GM10266 (cell line): ENCODE results near the gene SCAMP4.

ENCODE experiments used
- DNase-seq: peaks from one replicate; pipeline ENCODE4 v3.0.0; 2012; ENCODE audit errors: extremely low spot score
- TF ChIP-seq, protein P1 (sequence below): IDR thresholded peaks from 2 replicates; pipeline ENCODE4 v1.5.1; 2012; ENCODE audit warnings: mild to moderate bottlenecking, low read depth; ENCODE audit not compliant: control insufficient read depth, insufficient read depth; ENCODE audit errors: missing control alignments

SCAMP4 gene

DNA sequence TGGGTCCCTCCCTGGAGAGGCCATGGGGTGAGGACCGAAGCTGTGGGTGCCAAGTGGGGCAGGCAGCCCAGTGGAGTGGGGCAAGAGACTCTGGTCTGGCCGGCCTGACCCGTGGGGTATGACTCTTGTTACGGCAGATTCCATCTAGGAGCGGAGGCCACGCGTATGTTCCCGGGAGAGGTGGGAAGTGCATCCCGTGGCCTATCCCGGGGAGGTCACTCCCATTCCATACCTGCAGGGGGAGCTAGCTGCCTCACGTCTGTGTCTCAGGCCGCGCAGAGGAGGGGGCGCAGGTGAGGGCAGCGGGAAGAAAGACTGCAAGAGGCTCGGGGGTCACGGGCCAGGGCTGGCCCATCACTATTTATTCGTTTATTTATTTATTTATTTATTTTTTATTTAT is 40.7 kb downstream of the SCAMP4 start:
- no peak for DNase-seq
- TF ChIP-seq, protein P1, sequence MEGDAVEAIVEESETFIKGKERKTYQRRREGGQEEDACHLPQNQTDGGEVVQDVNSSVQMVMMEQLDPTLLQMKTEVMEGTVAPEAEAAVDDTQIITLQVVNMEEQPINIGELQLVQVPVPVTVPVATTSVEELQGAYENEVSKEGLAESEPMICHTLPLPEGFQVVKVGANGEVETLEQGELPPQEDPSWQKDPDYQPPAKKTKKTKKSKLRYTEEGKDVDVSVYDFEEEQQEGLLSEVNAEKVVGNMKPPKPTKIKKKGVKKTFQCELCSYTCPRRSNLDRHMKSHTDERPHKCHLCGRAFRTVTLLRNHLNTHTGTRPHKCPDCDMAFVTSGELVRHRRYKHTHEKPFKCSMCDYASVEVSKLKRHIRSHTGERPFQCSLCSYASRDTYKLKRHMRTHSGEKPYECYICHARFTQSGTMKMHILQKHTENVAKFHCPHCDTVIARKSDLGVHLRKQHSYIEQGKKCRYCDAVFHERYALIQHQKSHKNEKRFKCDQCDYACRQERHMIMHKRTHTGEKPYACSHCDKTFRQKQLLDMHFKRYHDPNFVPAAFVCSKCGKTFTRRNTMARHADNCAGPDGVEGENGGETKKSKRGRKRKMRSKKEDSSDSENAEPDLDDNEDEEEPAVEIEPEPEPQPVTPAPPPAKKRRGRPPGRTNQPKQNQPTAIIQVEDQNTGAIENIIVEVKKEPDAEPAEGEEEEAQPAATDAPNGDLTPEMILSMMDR, result peak; percentile 63

DNA sequence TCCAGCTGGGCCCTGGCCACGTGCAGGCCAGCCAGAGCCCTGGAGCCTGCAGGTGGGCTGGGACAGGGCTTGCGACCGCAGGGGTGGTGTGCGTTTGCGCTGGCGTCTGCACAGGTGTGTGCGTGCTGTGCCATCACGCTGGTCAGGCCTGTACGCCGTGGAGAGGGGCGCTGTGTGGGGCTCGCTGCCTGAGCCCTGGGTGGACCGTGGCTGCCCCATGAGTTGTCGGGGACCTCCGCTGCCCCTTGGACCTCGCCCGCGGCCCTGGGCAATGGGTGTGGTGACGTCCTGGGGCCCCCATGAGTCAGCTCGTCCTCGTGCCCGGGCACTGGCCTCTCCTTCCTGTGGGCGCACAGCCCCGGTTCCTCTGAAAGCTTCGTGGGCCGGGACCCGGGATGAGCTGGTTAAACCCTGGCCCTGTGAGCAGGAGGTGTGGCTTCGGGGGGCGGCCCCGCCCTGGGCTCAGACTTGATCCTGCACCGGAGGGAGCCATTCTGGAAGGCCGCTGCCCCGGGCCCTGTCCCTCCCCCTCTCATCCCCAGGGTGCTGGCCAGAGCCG is 42.5 kb downstream of the SCAMP4 start:
- TF ChIP-seq, protein P1, result no peak
- DNase-seq, result no peak

DNA sequence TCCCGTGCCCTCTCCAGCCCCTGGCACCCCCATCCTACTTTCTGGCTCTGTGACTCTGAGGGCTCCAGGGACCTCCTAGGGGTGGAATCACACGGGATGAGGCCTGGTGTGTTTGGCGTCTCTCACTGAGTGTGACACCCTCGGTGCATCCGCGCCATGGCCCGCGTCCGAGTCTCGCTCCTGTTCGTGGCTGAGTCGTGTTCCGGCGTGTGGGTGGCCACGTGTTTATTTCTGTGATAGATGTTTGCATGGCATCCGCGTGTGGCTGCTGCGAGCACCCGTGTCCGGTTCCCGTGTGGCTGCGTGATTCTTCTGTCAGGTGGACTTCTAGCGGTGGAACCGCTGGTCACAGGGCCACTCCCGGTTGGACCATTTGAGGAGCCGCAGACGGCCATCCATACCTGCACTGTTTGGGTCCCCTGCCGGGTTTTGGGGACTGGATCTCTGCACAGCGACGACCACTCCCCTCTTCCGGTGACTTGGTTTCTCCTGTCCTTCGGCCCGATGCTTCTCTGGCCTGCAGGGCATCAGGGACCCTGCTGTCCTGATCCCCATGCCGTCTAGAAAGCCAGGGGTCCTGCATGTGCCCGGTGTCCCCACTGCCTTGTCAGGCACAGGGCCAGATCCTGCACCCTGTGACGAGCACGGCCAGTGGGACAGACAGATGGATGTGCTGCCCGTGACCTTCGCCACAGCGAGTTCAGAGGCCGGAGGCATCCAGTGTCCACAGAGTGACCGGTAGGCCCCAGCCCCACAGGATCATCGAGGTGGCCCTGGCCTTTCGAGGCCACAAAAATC is 44.3 kb downstream of the SCAMP4 start:
- TF ChIP-seq, protein P1, result no peak
- DNase-seq, result no peak

DNA sequence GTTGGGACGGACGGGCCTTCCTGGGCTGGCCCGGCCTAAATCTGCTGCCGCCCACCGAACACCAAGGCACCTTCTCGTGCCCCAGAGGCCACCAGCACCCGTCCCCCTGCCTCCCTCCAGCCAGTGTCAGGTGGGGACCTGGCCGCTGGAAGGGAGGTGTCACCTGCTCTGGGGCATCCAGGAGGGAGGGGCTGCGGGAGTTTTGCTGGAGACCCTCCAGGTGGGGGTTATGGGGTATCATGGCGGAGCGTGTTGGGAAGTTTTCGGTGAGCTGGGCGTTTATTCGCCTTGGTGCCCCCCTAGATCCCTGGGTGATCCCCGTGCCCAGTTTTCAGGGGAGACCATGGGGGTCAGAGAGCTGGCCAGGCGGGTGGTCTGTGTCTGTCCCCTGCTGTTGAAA is 45.4 kb downstream of the SCAMP4 start:
- DNase-seq, result no peak
- TF ChIP-seq, protein P1, result no peak

DNA sequence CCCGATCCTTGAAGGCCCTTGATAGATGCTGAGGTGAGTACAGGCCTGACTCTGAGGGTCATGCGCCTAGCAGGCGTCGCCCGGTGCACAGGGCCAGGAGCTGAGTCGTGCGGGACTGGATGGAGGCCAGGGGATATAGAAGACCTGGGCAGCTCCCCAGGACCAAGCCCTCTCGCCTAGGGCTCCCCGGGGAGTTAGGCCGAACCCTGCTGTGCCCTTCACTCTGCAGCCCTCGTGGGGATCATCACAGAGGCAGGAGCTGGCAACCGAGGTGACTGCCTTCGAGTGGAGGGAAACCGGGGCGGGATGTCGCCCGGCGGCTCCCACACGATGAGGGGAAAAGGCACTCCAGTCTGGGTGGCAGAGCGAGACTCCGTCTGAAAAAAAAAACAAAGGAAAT is 47.4 kb downstream of the SCAMP4 start:
- DNase-seq, result no peak
- TF ChIP-seq, protein P1, result no peak

DNA sequence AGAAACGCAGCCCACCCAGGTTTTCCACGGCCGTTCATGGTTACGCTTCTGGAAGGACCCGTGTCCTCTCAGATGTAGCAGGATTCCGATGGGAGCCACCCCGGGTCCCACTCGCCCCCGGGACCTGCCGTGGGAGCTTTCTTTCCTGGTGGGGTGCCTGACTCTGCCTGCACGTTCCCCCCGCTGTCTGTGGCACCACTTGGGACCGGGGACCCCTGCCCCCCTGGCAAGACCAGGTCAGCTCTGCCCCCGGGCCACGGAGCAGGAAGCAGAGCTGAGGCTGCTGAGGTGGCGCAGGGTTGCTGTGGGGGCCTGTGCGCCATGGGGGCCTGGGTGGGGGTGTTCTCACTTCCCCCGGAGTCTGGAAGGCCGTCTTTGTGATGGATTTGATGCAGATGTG is 47.8 kb downstream of the SCAMP4 start:
- TF ChIP-seq, protein P1, result no peak
- no peak for DNase-seq

DNA sequence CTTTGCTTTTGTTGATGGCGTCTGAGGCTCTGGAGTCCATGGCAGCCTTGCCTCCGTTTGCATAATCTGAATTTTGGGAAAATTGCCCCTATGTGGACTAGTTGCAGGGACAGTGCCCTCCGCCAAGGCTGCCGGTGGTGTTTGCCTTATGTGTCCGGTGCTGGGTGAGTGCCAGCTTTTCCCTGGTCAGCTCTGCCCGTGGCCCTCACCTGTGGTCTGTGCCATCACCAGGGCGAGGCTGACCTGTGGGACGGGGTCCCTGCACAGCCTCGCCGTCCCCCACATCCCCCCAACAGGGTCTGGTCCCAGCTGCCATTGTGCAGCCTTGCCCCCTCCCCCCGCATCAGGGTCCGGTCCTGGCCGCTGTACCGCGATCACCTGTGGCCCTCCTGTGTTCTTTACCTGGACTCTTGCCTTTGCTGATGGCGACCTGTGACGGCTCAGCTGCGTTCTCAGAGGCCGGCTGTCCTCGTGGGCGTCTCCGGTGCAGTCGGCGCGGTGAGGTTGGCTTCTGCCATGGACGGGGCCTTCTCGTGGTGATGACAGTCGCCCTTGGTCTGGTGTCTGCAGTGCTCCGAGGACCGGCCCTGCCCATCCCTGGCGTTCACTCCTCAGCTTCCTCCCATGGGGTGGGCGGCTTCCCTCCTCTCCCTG is 48.4 kb downstream of the SCAMP4 start:
- TF ChIP-seq, protein P1, result no peak
- no peak for DNase-seq
